Skeletal muscle satellite cell (primary cell): ENCODE data around the gene PACRG.

Experiments
- H3K27me3 ChIP-seq: 2 replicates; pipeline ENCODE4 v1.7.0; 2013; ENCODE audit warnings: low read length; ENCODE audit not compliant: control insufficient read depth, insufficient read depth
- H3K36me3 ChIP-seq: 2 replicates; pipeline ENCODE4 v1.7.0; 2013; ENCODE audit warnings: mild to moderate bottlenecking, control low read depth, low read length; ENCODE audit not compliant: insufficient read depth
- H3K4me1 ChIP-seq: 2 replicates; pipeline ENCODE4 v1.7.0; 2013; ENCODE audit warnings: low read length; ENCODE audit not compliant: control insufficient read depth, insufficient read depth
- H3K4me2 ChIP-seq: 2 replicates; pipeline ENCODE4 v1.7.0; 2013; ENCODE audit warnings: mild to moderate bottlenecking, low read length
- H3K4me3 ChIP-seq: 2 replicates; pipeline ENCODE4 v1.7.0; 2013; ENCODE audit warnings: low read length
- H3K9ac ChIP-seq: 2 replicates; pipeline ENCODE4 v1.7.0; 2013; ENCODE audit warnings: mild to moderate bottlenecking, low read depth, low read length, moderate library complexity
- H3K9me3 ChIP-seq: replicated peaks from 2 replicates; pipeline ENCODE4 v1.7.0; 2013; ENCODE audit warnings: mild to moderate bottlenecking, control low read depth, low read length

PACRG gene

GRCh38 chr6:163195721-163196691, 468.2 kb downstream of the PACRG start:
- Histone ChIP-seq H3K4me2 (no peak overlapping the region), H3K9me3 (no peaks in the 10 kb centered on the region), H3K4me1 (no peaks in the 10 kb centered on the region), H3K4me3 (no peak overlapping the region), H3K36me3 (no peaks in the 10 kb centered on the region), H3K9ac (no peak overlapping the region), H3K27me3 (no peaks in the 10 kb centered on the region)

- Histone ChIP-seq H3K27me3 (no peaks in the 10 kb centered on the region), H3K4me3 (no peak overlapping the region)
Observed at GRCh38 chr6:163197839-163198238, 470.1 kb downstream of the PACRG start.

GRCh38 chr6:163198396-163198795, 470.6 kb downstream of the PACRG start:
- Histone ChIP-seq H3K27me3 (no peaks in the 10 kb centered on the region), H3K9me3 (no peaks in the 10 kb centered on the region), H3K4me3 (no peak overlapping the region), H3K9ac (no peak overlapping the region), H3K4me2 (no peak overlapping the region), H3K4me1 (no peaks in the 10 kb centered on the region), H3K36me3 (no peaks in the 10 kb centered on the region)

More at GRCh38 chr6:163197839-163198238, 470.1 kb downstream of the PACRG start:
- H3K4me2 ChIP-seq = no peak overlapping the region
- no peaks in the 10 kb centered on the region for H3K9me3 ChIP-seq
- no peaks in the 10 kb centered on the region for H3K36me3 ChIP-seq
- H3K4me1 ChIP-seq = no peaks in the 10 kb centered on the region
- no peak overlapping the region for H3K9ac ChIP-seq

GRCh38 chr6:163199371-163199770, 471.6 kb downstream of the PACRG start:
- H3K4me3 ChIP-seq = no peak overlapping the region
- no peaks in the 10 kb centered on the region for H3K36me3 ChIP-seq
- no peak overlapping the region for H3K9ac ChIP-seq

GRCh38 chr6:163200289-163200688, 472.5 kb downstream of the PACRG start:
- Histone ChIP-seq H3K4me2 (no peak overlapping the region), H3K27me3 (no peaks in the 10 kb centered on the region), H3K36me3 (no peaks in the 10 kb centered on the region), H3K4me3 (no peak overlapping the region), H3K9me3 (no peaks in the 10 kb centered on the region), H3K9ac (no peak overlapping the region), H3K4me1 (no peaks in the 10 kb centered on the region)

More at GRCh38 chr6:163199371-163199770, 471.6 kb downstream of the PACRG start:
- Histone ChIP-seq H3K27me3 (no peaks in the 10 kb centered on the region), H3K9me3 (no peaks in the 10 kb centered on the region), H3K4me2 (no peak overlapping the region), H3K4me1 (no peaks in the 10 kb centered on the region)

GRCh38 chr6:163200694-163201093, 472.9 kb downstream of the PACRG start:
- Histone ChIP-seq H3K4me3 (no peak overlapping the region), H3K4me1 (no peaks in the 10 kb centered on the region), H3K4me2 (no peak overlapping the region), H3K27me3 (no peaks in the 10 kb centered on the region), H3K9me3 (no peaks in the 10 kb centered on the region), H3K36me3 (no peaks in the 10 kb centered on the region), H3K9ac (no peak overlapping the region)

GRCh38 chr6:163201855-163202254, 474.1 kb downstream of the PACRG start:
- Histone ChIP-seq H3K4me3 (no peak overlapping the region), H3K4me2 (no peak overlapping the region), H3K27me3 (no peaks in the 10 kb centered on the region), H3K4me1 (no peaks in the 10 kb centered on the region), H3K36me3 (no peaks in the 10 kb centered on the region), H3K9me3 (no peaks in the 10 kb centered on the region), H3K9ac (no peak overlapping the region)

GRCh38 chr6:163206196-163206595, 478.4 kb downstream of the PACRG start:
- Histone ChIP-seq H3K36me3 (no peaks in the 10 kb centered on the region), H3K9ac (no peak overlapping the region)

GRCh38 chr6:163207431-163208383, 479.9 kb downstream of the PACRG start:
- Histone ChIP-seq H3K4me3 (no peak overlapping the region), H3K27me3 (no peaks in the 10 kb centered on the region), H3K36me3 (no peaks in the 10 kb centered on the region), H3K9me3 (peaks cover 2% of the 10 kb centered on the region), H3K4me1 (no peaks in the 10 kb centered on the region), H3K4me2 (no peak overlapping the region), H3K9ac (no peak overlapping the region)

More at GRCh38 chr6:163206196-163206595, 478.4 kb downstream of the PACRG start:
- Histone ChIP-seq H3K9me3 (no peaks in the 10 kb centered on the region), H3K4me3 (no peak overlapping the region), H3K27me3 (no peaks in the 10 kb centered on the region), H3K4me1 (no peaks in the 10 kb centered on the region), H3K4me2 (no peak overlapping the region)

- Histone ChIP-seq H3K4me3 (no peak overlapping the region), H3K9ac (no peak overlapping the region), H3K9me3 (peaks cover 2% of the 10 kb centered on the region), H3K4me1 (no peaks in the 10 kb centered on the region), H3K27me3 (no peaks in the 10 kb centered on the region), H3K4me2 (no peak overlapping the region), H3K36me3 (no peaks in the 10 kb centered on the region)
Observed at GRCh38 chr6:163209005-163209404, 481.2 kb downstream of the PACRG start.

GRCh38 chr6:163212123-163212522, 484.3 kb downstream of the PACRG start:
- H3K9ac ChIP-seq = no peak overlapping the region
- peaks cover 2% of the 10 kb centered on the region for H3K9me3 ChIP-seq
- H3K4me3 ChIP-seq = no peak overlapping the region
- H3K4me1 ChIP-seq = no peaks in the 10 kb centered on the region
- H3K27me3 ChIP-seq = no peaks in the 10 kb centered on the region
- H3K4me2 ChIP-seq = no peak overlapping the region
- H3K36me3 ChIP-seq = no peaks in the 10 kb centered on the region
